Colon (tissue), 2 donors: ENCODE data around the gene TSEN15.
"Not testable (repeated sequence)": the region's sequence is repeated elsewhere in the genome, so short reads cannot be mapped to it uniquely, and the experiment has no call there.

Experiments
- FAIRE-seq: peaks from 2 replicates; lab custom pipeline; 2012; peaks lifted over from hg19 to GRCh38; lab: Jason Lieb, UNC
- donor health status: control.
- donor health status: control.

Gene TSEN15

DNA sequence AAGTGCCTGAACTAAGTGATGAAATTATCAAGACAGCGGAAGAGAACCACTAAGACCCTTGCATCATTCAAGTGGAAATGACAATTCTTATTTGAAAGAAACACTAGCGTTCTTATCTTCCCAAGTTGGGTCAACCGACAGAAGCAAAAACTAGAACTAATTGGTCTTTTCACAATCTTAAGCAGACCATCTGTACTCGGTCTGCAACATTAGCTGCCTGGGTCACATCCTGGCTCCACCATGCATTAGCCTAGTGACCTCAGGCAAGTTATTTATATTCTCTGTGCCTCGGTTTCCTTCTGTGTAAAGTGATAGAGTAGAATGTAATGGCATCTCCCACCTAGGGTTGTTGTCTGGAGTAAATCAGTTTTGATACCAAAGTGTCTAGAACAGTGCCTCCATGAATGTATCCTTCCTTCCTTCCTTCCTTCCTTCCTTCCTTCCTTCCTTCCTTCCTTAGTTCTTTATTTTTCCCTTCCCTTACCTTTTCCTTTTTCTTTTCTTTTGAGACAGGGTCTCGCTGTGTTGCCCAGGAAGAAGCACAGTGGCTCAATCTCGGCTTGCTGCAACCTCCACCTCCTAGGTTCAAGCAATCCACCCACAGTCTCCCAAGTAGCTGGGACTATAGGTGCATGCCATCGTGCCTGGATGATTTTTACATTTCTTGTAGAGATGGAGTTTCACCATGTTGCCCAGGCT is 20.0 kb upstream of the TSEN15 start:
- FAIRE-seq = no peak

DNA sequence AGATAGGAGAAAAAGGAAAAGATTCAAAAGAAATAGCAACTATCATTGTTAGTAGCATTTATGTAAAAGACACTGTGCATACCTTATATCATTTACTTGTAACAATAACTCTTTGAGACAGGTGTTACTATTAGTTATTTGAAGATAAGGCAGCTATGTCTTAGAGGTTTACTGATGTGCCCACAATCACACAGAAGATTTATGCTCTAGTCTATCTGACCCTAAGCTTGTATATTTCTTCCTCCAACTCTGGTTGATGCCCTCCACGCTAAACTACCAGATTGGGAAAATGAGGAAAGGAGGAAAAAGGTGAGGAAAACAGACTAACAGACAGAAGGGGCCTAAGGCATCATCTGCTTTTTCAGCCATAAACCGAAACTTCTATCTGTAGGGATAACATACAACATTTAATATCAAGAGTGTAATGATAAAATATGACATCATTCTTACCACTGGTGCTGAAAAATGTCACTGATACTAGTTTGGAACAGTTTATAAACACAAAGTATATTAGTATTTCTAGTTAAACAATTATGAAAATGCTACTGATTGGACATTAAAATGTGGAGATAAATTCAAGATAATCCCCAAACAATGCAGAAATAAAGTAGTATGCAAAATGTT is 19.1 kb upstream of the TSEN15 start:
- no peak for FAIRE-seq

DNA sequence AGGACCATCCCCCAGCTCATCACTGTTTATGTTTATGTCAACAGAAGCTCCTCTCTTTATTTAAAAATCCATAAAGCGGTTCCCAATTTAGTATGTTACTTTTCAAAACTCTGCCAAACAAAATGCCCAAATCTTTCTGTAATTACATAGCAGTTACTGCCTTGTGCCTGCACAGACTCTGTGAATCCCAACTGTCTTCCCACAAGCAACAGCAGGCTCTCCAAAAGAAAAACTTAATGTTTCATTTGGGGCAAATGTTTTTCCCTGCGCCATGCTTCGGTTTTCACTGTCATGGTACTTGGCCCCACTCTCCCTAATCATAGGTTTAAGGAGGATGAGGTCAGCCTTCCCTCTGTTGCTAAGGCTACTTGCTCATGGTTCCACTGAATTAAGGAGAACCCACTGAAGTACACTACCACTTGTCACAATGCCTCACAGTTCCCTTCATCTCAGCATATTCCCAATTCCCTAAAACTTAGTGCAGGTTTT is 18.6 kb upstream of the TSEN15 start:
- no peak for FAIRE-seq

DNA sequence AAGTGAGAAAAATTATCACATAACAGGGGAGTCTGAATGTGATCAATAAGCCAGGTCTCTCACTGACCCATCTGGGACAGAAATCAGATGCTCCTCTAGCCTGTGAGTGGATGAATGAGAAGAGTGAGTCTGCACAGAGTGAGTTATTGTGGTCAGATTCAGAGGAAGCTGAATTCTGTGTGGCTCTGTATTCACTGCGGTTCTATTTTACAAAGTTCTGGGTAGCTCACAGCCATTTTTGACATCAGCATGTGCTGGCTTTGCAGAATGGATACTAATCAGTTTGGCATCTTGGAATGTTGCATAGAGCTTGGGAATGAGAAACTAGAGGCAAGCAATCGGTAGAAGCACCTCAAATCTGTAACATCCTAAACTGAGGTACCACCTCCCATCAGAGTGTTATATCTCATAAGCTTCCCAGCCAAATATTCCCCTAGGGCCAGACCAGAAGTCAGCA is 17.8 kb upstream of the TSEN15 start:
- FAIRE-seq = no peak

DNA sequence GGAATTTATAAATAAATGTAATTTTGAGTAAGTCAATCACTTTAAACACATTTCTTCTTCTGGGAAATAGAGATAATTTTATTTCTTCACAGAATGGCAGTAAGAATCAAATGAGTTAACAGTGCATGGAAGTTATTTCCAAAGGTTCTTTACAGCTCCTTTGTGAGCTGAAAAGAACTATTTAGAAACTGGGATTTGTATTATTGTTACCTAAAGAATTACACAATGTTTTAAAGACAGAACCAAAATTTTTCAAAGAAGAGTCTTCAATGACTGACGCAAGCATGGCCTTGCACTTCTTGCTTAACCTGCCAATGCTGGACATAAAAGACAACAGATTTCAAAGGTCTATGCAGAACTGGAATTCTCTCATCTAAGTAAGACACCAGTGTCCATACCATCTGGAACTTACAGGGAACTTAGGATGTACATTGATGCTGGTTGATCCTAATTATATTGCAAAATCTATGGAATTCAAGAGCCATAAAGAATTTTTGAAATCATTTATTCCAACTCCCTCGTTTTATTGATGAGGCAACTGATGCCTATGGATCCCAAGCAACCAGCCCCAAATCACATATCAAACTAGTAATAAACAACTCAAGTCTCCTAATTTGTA is 16.7 kb upstream of the TSEN15 start:
- no peak for FAIRE-seq

DNA sequence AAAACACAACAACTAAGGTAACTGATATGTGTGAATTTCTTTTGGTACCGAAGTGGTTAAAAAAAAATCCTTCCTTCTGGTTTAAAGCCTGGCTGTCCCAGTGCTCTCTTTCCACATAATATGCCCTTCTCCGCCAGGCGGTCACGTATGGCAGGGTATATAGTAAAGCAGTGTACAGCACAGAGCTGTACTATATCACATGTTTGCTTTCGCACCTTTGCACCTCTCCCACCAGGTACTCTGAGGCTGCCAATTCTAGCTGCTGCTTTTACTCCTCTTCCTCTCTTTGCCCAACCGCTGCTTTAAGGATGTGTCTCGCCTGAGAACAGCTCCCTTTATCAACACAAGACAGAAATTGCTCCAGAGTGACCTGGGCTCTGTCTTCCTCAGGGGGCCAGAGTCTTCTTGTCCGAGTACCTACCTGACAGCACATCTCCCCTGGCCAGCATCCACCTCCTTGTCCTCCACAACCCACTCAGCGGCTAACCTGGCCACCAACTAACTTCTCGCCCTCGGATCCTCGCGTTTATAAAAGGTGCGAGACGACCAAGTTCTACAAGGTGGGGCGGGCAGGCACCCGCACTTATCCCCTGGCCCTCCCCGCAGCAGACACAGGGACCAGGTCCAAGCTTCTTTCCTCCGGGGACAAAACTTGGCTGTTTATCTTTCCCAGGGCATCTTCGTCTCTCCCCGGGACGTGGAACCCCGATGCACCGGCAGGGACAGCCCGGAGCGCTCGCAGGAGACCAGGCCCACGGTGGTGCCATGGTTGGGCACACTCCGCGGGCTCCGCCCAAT is 15.6 kb upstream of the TSEN15 start:
- no peak for FAIRE-seq

- no peak for FAIRE-seq
Measured at GRCh38 chr1:184036517-184036949, 15.0 kb upstream of the TSEN15 start.

DNA sequence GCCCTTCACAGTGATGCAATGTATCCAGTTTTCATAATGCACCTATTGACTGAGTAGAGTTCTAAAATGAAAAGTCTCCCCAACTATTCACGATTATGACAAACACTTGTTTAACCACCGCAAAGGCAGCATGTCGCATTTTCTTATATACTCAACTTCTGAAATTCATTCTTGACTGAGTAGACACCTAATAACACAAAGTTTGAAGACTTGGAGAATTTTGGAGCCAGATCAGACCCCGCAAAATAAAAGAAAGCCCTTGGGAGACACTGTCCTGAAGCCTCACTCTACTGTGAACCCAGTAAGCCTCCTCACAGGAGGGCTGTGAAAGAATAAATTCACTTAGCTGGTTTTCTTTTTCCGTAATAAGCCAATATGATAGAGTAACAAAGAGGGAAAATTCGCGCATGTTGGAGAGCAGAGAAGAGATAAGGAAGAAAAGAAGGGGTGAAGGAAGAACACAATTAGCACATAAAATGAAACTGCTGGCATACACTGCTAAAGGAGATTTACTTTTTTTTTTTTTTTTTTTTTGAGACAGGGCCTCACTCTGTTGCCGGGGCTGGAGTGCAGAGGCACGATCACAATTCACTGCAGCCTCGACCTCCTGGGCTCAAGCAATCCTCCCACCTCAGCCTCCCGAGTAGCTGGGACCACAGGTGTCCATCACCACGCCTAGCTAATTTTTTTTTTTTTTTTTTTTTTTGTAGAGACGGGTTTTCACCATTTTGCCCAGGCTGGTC is 13.5 kb upstream of the TSEN15 start:
- no peak for FAIRE-seq

- no peak for FAIRE-seq
Measured at GRCh38 chr1:184039126-184039525, 12.4 kb upstream of the TSEN15 start.

DNA sequence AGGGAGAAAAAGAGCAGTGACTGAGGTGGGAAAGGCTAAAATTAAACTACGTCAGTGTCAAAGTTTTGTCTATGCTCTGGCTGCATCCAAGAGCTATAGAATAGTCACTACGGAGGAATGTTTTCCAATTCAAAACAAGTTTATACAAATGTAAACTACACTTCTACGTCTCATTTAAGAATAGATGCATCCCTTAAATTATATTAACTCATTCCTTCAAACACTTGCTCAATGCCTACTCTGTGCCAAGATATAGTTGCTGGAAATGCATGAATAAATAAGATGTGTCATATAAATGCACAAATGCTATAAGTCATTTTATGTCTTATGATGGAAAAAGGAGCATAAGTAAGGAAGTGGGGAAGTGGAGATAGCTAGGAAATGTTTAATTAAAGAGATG is 9.8 kb upstream of the TSEN15 start:
- FAIRE-seq = no peak

GRCh38 chr1:184043315-184043714 is 8.2 kb upstream of the TSEN15 start:
- not testable (repeated sequence) for FAIRE-seq

DNA sequence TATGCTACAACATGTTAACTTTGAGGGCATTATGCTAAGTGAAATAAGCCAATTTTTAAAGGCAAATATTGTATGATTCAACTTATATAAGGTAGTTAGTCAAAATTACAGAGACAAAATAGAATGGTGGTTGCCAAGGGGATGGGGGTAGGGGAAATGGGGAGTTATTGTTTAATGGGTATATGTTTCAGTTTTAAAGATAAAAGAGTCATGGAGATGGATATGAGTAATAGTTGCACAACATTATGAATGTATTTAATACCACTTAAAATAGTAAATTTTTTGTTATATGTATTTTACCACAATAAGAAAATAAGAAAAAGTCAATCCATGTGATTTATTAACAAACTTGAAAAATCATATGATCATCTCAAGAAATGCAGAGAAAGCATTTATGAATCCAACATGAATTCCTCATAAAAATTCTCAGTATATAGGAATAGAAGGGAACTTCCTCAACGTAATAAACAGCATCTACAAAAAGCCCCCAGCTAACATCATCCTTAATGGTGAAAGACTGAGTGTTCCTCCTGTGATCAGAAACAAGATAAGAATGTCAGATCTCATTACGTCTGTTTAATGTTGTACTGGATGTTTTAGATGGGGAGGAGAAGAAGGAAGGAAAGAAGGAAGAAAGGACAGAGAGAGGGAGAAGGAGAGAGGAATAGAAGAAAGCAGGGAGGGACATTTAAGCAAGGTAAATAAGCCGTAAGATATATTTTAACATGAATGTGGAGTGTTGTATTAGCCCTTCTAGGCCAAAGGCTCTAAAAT is 6.7 kb upstream of the TSEN15 start:
- FAIRE-seq = no peak

GRCh38 chr1:184047541-184047940 is 4.0 kb upstream of the TSEN15 start:
- not testable (repeated sequence) for FAIRE-seq

DNA sequence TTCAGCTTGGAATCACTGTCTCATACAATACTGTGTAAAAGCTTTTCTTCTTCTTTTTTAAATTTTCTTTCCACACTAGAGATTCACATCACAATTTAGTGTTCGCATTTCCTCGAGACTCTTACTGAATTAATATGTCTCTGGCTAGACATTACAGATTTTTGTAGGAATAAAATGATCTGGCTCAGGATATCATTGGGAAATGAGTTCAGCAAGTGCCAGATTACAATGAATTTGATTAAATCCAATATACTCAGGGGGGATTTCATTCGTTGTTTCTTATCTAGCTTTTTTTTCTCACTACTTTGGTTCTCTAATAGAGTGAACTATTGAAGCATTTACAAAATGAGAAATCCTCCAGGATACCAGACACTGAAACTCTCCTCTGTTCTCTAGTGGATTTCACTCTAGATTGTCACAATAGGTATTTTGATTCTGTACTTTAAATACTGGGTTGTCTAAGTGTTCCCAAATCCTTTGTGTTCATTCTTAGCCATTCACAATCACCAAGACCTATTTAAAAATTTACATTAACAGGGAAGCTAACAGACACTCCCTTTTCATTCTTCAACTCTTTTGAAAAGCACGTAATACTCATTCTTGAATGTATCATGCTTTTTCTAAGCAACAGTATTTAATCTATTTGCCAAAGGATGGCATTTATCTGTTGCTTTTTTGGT is 2.8 kb upstream of the TSEN15 start:
- no peak for FAIRE-seq

DNA sequence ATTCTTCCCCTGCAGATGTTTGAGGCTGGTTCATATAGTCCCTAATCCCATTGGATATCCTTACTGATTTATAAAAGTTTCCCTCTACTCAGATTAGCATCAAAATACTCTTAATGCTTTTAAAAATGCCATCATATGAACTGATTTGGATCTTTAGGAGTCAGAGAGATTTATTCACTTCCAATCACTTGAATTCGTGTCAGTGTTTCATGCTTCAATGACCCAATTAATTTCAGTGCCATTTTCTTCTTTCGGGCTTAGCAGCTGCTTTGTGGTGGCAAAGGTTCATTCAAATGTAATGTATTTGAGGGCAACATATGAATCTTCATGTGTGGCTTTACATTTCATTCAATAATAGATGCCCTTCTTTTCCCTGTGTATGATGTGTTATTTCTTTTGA is 2.2 kb upstream of the TSEN15 start:
- FAIRE-seq = no peak

DNA sequence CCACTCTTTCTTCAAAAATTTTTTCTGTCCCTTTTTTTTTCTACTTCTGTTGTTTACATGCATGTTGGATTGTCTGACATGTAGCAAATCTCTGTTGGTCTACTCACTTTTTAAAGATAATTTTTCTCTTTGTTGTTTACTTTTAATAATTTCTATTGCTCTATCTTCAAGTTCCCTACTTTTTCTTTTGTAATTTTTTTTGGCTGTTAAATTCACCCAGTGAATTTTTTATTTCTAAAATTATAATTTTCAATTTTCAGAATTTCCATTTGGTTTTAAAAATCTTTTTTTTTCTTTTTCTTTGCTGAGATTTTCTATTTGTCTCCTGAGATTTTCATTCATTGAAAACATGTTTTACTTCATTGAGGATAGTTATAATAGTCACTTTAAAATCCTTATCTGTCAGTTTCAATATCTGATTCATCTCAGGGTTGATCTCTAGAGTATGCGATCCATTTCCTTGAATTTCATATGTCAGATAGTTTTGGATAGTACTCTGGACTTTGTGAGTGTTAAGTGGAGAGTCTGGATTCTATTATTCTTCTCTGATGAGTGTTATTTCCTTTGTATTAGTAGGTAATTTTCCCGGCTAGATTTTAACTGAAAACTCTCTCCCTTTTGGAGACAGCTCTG is 1.6 kb upstream of the TSEN15 start:
- FAIRE-seq = no peak

DNA sequence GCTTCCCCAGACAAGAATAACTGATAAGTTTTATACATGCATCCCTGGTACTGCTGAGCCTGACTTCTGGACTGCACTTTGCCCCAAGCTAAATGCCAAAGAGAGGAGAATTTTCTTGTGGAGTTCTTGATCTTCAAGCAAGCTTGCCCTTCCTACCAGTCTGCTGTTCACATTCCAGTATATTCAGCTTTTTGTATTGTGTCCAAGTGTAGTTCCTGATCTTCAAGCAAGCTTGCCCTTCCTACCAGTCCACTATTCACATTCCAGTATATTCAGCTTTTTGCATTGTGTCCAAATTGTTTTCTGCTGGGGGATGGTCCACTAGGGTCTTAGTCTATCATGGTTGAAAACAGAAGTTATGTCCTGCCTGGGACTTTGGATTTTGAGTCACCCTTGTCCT is 894 bp upstream of the TSEN15 start:
- FAIRE-seq = no peak

DNA sequence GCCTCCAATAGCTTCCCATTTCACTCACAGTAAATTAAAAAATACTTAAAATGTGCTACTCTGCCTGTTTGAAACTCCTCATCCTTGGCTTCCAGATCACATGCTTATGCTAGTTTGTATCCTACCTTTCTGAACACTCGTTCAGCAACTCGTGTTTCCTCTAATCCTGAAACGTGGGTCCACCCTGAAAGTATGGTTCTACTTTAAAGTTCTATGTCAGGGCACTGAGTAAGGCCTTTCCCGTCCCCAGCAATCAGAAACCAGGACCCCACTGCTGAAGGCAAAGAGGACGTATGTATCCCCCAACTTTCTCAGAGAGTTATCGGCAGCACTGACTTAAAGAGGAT is 419 bp upstream of the TSEN15 start:
- no peak for FAIRE-seq

DNA sequence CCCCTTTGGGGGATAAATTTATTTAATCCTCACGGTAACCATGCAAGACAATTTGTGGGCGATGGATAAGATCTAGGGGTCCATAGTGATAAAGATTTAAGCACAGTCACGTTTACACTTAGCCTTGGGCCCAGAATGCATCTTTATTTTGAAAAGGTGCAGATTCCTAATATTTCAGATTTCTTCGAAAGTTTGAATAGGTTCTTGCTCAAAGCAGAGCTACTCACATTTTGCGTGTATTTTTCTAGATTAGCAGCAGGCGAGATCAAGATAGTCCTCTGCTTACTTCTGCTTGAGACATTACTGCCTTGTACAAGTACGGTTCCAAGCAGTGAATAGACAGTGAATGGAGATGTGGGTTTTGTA is 647 bp downstream of the TSEN15 start:
- FAIRE-seq = no peak

GRCh38 chr1:184052750-184053149 is 1.2 kb downstream of the TSEN15 start:
- no peak for FAIRE-seq
